Keratinocyte (primary cell): ENCODE measurements around the gene ZNF512B. TPM values are rescaled to one million over a fixed set of nuclear protein-coding genes. Genes with fewer than 3 reads are reported as not detected.

ENCODE experiments used
- DNase-seq: peaks from one replicate; pipeline ENCODE4 v3.0.0-alpha.2; 2011; ENCODE audit warnings: low read depth, missing footprints, low spot score
- FAIRE-seq: peaks from 2 replicates; lab custom pipeline; 2011; peaks lifted over from hg19 to GRCh38; lab: Jason Lieb, UNC
- H2AFZ ChIP-seq: 2 replicates; pipeline ENCODE4 v1.6.0; 2012; ENCODE audit warnings: low read length, control low read depth, inconsistent platforms; ENCODE audit not compliant: control insufficient read depth
- H3K27ac ChIP-seq: 2 replicates; pipeline ENCODE4 v1.5.1; 2011; ENCODE audit warnings: low read length; ENCODE audit not compliant: control insufficient read depth, insufficient read depth
- H3K27me3 ChIP-seq: 3 replicates; pipeline ENCODE4 v1.6.0; 2011; ENCODE audit warnings: low read length; ENCODE audit not compliant: control insufficient read depth, insufficient read depth; ENCODE audit errors: extremely low read depth
- H3K36me3 ChIP-seq, 2 experiments: 2 replicates in 1 of 2; 3 replicates in 1 of 2; pipeline ENCODE4 v1.5.1; 2011; ENCODE audit warnings: low read length in 2 of 2, mild to moderate bottlenecking in 1 of 2; ENCODE audit not compliant: control insufficient read depth in 2 of 2, insufficient read depth in 2 of 2; ENCODE audit errors: extremely low read depth in 1 of 2
- H3K4me1 ChIP-seq: 3 replicates; pipeline ENCODE4 v1.5.1; 2011; ENCODE audit warnings: low read length; ENCODE audit not compliant: control insufficient read depth, insufficient read depth; ENCODE audit errors: extremely low read depth
- H3K4me2 ChIP-seq: 3 replicates; pipeline ENCODE4 v1.6.0; 2011; ENCODE audit warnings: low read depth, low read length; ENCODE audit not compliant: control insufficient read depth, insufficient read depth; ENCODE audit errors: extremely low read depth
- H3K4me3 ChIP-seq, 3 experiments: fragments of 200-600 bp in 1 of 3; sonication (generic) in 1 of 3; 2 replicates in 2 of 3; 3 replicates in 1 of 3; pipeline ENCODE4 v1.5.1; 2011 to 2016; ENCODE audit warnings: low read length in 3 of 3, mild to moderate bottlenecking in 3 of 3, control low read depth in 2 of 3, inconsistent platforms in 1 of 3, low read depth in 1 of 3, mixed read lengths in 1 of 3, mixed run types in 1 of 3, moderate library complexity in 1 of 3; ENCODE audit not compliant: control insufficient read depth in 2 of 3, insufficient read depth in 2 of 3; ENCODE audit errors: extremely low read depth in 1 of 3
- H3K79me2 ChIP-seq: 2 replicates; pipeline ENCODE4 v1.6.0; 2012; ENCODE audit warnings: low read length; ENCODE audit not compliant: control insufficient read depth, insufficient read depth
- H3K9ac ChIP-seq: 3 replicates; pipeline ENCODE4 v1.6.0; 2011; ENCODE audit warnings: low read length; ENCODE audit not compliant: control insufficient read depth, insufficient read depth; ENCODE audit errors: extremely low read depth
- H3K9me1 ChIP-seq: 3 replicates; pipeline ENCODE4 v1.6.0; 2011; ENCODE audit warnings: low read length; ENCODE audit not compliant: control insufficient read depth, insufficient read depth; ENCODE audit errors: extremely low read depth
- H3K9me3 ChIP-seq: 2 replicates; pipeline ENCODE4 v1.5.1; 2012; ENCODE audit warnings: low read depth, low read length; ENCODE audit not compliant: control insufficient read depth
- H4K20me1 ChIP-seq: 3 replicates; pipeline ENCODE4 v1.6.0; 2011; ENCODE audit warnings: low read length; ENCODE audit not compliant: control insufficient read depth, insufficient read depth; ENCODE audit errors: extremely low read depth
- EZH2 ChIP-seq: IDR thresholded peaks from one replicate; pipeline ENCODE4 v1.6.1; 2012; ENCODE audit warnings: inconsistent platforms, mild to moderate bottlenecking, low read length, moderate library complexity
- dilution Hi-C: fragments of 300-500 bp; cut with MboI; formaldehyde crosslinking; loops from one replicate; pipeline ENCODE4 v1.7.0; 2020; ENCODE audit warnings: low sequenced_read_pairs; ENCODE audit not compliant: extremely low pct_ligation_motif_present
- polyA plus RNA-seq, 5 experiments: library from polyadenylated mRNA; depleted of rRNA in 3 of 5; stranded (reverse) in 3 of 5; stranded (forward) in 1 of 5; unstranded in 1 of 5; fragments of >200 nt; gene quantifications; 1 replicate in 1 of 5; 2 replicates in 3 of 5; 3 replicates in 1 of 5; pipeline versions ENCODE4 v1.2.1 to v1.2.3, GENCODE V29; 2011 to 2012; ENCODE audit warnings: missing spikeins in 2 of 5, low read depth in 1 of 5, low replicate concordance in 1 of 5
- TF ChIP-seq, protein P1 (sequence below), 3 experiments: IDR thresholded peaks in 1 of 3; conservative IDR thresholded peaks in 1 of 3; optimal IDR thresholded peaks in 1 of 3; 2 replicates in 2 of 3; 3 replicates in 1 of 3; pipeline versions ENCODE3 to v1.5.1; 2011; ENCODE audit warnings: low read length in 3 of 3, mild to moderate bottlenecking in 3 of 3, moderate library complexity in 2 of 3, control low read depth in 1 of 3, inconsistent platforms in 1 of 3; ENCODE audit not compliant: insufficient read depth in 2 of 3; ENCODE audit errors: extremely low read depth in 1 of 3

The ZNF512B gene
- polyA plus RNA-seq, 1 donor (not counting 4 experiments of a cell fraction or from before 2014, with no cell fraction given), result 2.4 TPM

DNA sequence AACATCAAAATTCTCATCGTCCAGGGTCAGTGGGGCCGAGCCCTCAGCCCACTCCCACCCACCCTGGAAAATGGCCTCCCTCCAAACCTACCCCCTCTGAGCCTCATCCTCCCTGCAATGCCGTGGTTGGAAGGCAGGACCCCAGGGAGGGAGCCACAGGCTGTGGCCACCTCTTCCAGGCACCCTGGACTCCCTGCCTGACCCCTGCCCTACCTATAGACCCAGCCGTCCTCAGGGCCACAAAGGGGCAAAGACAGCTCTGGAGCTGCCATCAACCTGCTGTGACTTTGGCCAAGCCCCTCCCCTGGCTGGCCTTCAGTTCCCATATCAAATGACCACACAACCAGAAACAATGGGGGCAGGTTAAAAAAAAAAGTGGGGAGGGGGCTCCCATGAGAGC is 11.3 kb downstream of the ZNF512B start:
- no peak overlapping the region for H3K9ac ChIP-seq
- H3K27me3 ChIP-seq, result no peaks in the 10 kb centered on the region
- TF ChIP-seq, protein P1, sequence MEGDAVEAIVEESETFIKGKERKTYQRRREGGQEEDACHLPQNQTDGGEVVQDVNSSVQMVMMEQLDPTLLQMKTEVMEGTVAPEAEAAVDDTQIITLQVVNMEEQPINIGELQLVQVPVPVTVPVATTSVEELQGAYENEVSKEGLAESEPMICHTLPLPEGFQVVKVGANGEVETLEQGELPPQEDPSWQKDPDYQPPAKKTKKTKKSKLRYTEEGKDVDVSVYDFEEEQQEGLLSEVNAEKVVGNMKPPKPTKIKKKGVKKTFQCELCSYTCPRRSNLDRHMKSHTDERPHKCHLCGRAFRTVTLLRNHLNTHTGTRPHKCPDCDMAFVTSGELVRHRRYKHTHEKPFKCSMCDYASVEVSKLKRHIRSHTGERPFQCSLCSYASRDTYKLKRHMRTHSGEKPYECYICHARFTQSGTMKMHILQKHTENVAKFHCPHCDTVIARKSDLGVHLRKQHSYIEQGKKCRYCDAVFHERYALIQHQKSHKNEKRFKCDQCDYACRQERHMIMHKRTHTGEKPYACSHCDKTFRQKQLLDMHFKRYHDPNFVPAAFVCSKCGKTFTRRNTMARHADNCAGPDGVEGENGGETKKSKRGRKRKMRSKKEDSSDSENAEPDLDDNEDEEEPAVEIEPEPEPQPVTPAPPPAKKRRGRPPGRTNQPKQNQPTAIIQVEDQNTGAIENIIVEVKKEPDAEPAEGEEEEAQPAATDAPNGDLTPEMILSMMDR (optimal IDR thresholded peaks at IDR 0.05 in 1 of 3, IDR thresholded peaks at IDR 0.05 in 1 of 3, conservative IDR thresholded peaks at IDR 0.05 in 1 of 3; ENCODE audit: extremely low read depth in 1 of 3, insufficient read depth in 2 of 3, low read length in 3 of 3), result no peak
- no peak for TF ChIP-seq EZH2
- H3K4me3 ChIP-seq, result no peak overlapping the region
- H4K20me1 ChIP-seq, result peaks cover 7% of the 10 kb centered on the region
- no peaks in the 10 kb centered on the region for H3K9me1 ChIP-seq
- peaks cover 17 to 25% of the 10 kb centered on the region in 2 experiments for H3K36me3 ChIP-seq
- FAIRE-seq, result no peak
- H3K79me2 ChIP-seq, result peaks cover 27% of the 10 kb centered on the region
- H2AFZ ChIP-seq, result no peak overlapping the region
- dilution Hi-C loops, result no loop called here
- H3K4me2 ChIP-seq, result no peak overlapping the region
- H3K4me1 ChIP-seq, result peaks cover 21% of the 10 kb centered on the region
- H3K9me3 ChIP-seq, result no peaks in the 10 kb centered on the region
- H3K27ac ChIP-seq, result no peak overlapping the region
- no peak for DNase-seq

DNA sequence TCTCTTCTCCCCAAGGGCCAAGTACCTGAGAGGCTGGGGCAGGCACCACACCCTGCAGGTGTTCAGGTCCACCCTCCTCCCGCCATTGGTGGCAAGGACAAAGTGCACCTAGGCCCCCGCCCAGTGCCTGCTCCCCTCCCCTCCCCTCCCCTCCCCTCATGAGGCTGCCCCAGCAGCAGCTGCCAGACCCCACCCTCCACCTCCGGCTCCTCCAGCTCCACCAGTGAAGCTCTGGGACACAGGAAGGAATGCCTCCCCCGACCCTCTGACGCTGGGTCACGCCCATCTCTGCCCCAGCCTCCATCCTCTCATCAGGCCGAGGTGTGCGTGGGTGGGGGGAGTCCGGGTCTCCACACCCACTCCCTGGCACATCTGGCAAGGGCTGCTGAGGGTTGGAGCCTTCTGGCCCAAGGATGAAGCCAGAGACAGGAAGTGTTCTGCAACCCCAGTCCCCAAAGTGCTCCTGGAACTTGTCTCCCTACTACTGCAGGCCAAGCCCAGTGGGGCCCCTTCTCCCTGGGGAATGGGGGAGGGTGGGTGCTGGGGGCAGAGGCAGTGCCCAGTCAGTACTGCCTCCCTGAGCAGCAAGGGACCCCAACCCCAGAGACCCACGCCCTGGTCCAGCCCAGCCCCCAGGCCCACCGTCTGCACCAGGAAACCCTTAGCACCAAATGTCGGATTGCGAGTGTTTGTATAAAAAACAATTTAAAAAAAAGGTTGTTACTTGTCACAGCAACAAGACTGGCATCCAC is 11.9 kb downstream of the ZNF512B start:
- Histone ChIP-seq H3K4me1 (peaks cover 21% of the 10 kb centered on the region), H3K79me2 (peaks cover 28% of the 10 kb centered on the region), H3K27ac (peak overlapping the region; percentile 81), H2AFZ (no peak overlapping the region), H4K20me1 (peaks cover 7% of the 10 kb centered on the region), H3K36me3 (peaks cover 14 to 23% of the 10 kb centered on the region in 2 experiments), H3K9me1 (no peaks in the 10 kb centered on the region), H3K9me3 (no peaks in the 10 kb centered on the region), H3K4me3 (peak overlapping the region; percentile 73 to 98 (median 82)), H3K4me2 (peak overlapping the region; percentile 88), H3K9ac (peak overlapping the region; percentile 75), H3K27me3 (no peaks in the 10 kb centered on the region)
- TF ChIP-seq EZH2, result no peak
- TF ChIP-seq, protein P1 (optimal IDR thresholded peaks at IDR 0.05 in 1 of 3, IDR thresholded peaks at IDR 0.05 in 1 of 3, conservative IDR thresholded peaks at IDR 0.05 in 1 of 3; ENCODE audit: extremely low read depth in 1 of 3, insufficient read depth in 2 of 3, low read length in 3 of 3), result no peak
- peak; percentile 87 for DNase-seq
- no peak for FAIRE-seq
- dilution Hi-C loops, result no loop called here
